ENCODE measurements around the gene ZFPM1.

DNA sequence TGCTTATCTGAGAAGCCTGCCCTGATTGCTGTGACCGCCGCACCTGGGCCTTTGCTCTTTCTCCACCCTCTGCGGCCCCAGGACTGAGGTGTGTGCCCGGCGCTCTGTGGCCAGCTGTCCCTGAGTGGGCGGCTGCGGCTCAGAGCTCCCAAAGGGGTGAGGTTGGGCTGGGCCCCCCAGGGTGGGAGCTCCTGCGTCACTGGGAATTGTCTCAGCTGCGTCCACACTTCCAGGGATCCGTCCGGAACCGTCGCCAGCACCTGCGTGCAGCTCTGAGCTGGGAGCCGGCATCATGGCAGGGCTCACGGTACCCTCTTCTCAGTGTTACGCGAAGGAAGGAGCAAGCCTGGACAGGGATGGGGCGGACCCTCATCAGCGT, 46.0 kb upstream of the ZFPM1 start:
- TF ChIP-seq, protein P1, sequence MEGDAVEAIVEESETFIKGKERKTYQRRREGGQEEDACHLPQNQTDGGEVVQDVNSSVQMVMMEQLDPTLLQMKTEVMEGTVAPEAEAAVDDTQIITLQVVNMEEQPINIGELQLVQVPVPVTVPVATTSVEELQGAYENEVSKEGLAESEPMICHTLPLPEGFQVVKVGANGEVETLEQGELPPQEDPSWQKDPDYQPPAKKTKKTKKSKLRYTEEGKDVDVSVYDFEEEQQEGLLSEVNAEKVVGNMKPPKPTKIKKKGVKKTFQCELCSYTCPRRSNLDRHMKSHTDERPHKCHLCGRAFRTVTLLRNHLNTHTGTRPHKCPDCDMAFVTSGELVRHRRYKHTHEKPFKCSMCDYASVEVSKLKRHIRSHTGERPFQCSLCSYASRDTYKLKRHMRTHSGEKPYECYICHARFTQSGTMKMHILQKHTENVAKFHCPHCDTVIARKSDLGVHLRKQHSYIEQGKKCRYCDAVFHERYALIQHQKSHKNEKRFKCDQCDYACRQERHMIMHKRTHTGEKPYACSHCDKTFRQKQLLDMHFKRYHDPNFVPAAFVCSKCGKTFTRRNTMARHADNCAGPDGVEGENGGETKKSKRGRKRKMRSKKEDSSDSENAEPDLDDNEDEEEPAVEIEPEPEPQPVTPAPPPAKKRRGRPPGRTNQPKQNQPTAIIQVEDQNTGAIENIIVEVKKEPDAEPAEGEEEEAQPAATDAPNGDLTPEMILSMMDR (IDR thresholded peaks at IDR 0.05 in 8 of 11, conservative IDR thresholded peaks at IDR 0.05 in 3 of 11) = no peak
- TF ChIP-seq POLR2A (IDR thresholded peaks at IDR 0.05) (no peak), POLR2AphosphoS5 (IDR thresholded peaks at IDR 0.05) (no peak)
